ENCODE data around the gene EPHA3. TPM values are rescaled to one million over a fixed set of nuclear protein-coding genes. Genes with fewer than 3 reads are reported as not detected.

EPHA3 gene
- total RNA-seq, 1 donor from 2014 or later: 1.5 TPM

GRCh38 chr3:89144080-89144479 lies 36.7 kb downstream of the EPHA3 start:
- DNase-seq (ENCODE audit: low spot score) (no peak), ATAC-seq (no peak)

- DNase-seq (ENCODE audit: low spot score): no peak
- ATAC-seq: no peak
Observed at GRCh38 chr3:89145995-89146394, 38.6 kb downstream of the EPHA3 start.

GRCh38 chr3:89154416-89154815 lies 47.0 kb downstream of the EPHA3 start:
- ATAC-seq: no peak
- no peak for DNase-seq (ENCODE audit: low spot score)

- DNase-seq (ENCODE audit: low spot score): no peak
- ATAC-seq: no peak
Observed at GRCh38 chr3:89155811-89156210, 48.4 kb downstream of the EPHA3 start.

GRCh38 chr3:89157575-89157974 lies 50.2 kb downstream of the EPHA3 start:
- ATAC-seq: no peak

GRCh38 chr3:89159605-89160004 lies 52.2 kb downstream of the EPHA3 start:
- ATAC-seq: no peak
- DNase-seq (ENCODE audit: low spot score): no peak

More at GRCh38 chr3:89157575-89157974, 50.2 kb downstream of the EPHA3 start:
- DNase-seq (ENCODE audit: low spot score): no peak

GRCh38 chr3:89164774-89165173 lies 57.4 kb downstream of the EPHA3 start:
- no peak for DNase-seq (ENCODE audit: low spot score)

GRCh38 chr3:89165636-89166263 lies 58.3 kb downstream of the EPHA3 start:
- ATAC-seq: no peak
- DNase-seq (ENCODE audit: low spot score): no peak

More at GRCh38 chr3:89164774-89165173, 57.4 kb downstream of the EPHA3 start:
- ATAC-seq: no peak

- ATAC-seq (no peak), DNase-seq (ENCODE audit: low spot score) (no peak)
Observed at GRCh38 chr3:89171687-89172545, 64.5 kb downstream of the EPHA3 start.

GRCh38 chr3:89173546-89173945 lies 66.1 kb downstream of the EPHA3 start:
- DNase-seq (ENCODE audit: low spot score) (no peak), ATAC-seq (no peak)

GRCh38 chr3:89179355-89180001 lies 72.1 kb downstream of the EPHA3 start:
- ATAC-seq (no peak), DNase-seq (ENCODE audit: low spot score) (no peak)

GRCh38 chr3:89180334-89180733 lies 72.9 kb downstream of the EPHA3 start:
- ATAC-seq: no peak
- no peak for DNase-seq (ENCODE audit: low spot score)

- DNase-seq (ENCODE audit: low spot score): no peak
- no peak for ATAC-seq
Observed at GRCh38 chr3:89182056-89182455, 74.6 kb downstream of the EPHA3 start.

GRCh38 chr3:89184151-89184995 lies 77.0 kb downstream of the EPHA3 start:
- DNase-seq (ENCODE audit: low spot score) (no peak), ATAC-seq (no peak)

- DNase-seq (ENCODE audit: low spot score) (no peak), ATAC-seq (no peak)
Observed at GRCh38 chr3:89186456-89186855, 79.0 kb downstream of the EPHA3 start.

GRCh38 chr3:89198591-89198990 lies 91.2 kb downstream of the EPHA3 start:
- ATAC-seq: no peak
- DNase-seq (ENCODE audit: low spot score): no peak

- no peak for DNase-seq (ENCODE audit: low spot score)
- no peak for ATAC-seq
Observed at GRCh38 chr3:89212619-89213018, 105.2 kb downstream of the EPHA3 start.

GRCh38 chr3:89216016-89216739 lies 108.8 kb downstream of the EPHA3 start:
- ATAC-seq (no peak), DNase-seq (ENCODE audit: low spot score) (no peak)

GRCh38 chr3:89217148-89217685 lies 109.8 kb downstream of the EPHA3 start:
- ATAC-seq (no peak), DNase-seq (ENCODE audit: low spot score) (no peak)

GRCh38 chr3:89221924-89222323 lies 114.5 kb downstream of the EPHA3 start:
- no peak for ATAC-seq

More at GRCh38 chr3:89221924-89222323, 114.5 kb downstream of the EPHA3 start:
- no peak for DNase-seq (ENCODE audit: low spot score)
